Activated CD8-positive, alpha-beta memory T cell treated with anti-CD3 and anti-CD28 coated beads for 4 hours (primary cell): Measurements from ENCODE around the gene DCAF12.
A peak's percentile ranks its signal among the peaks of the same experiment; 100 is the strongest.
"Not testable (repeated sequence)": the region's sequence is repeated elsewhere in the genome, so short reads cannot be mapped to it uniquely, and the experiment has no call there.

Source experiments
- DNase-seq, 2 donors: peaks; one replicate each; pipeline ENCODE4 v3.0.0-alpha.2; 2020; ENCODE audit warnings: low read depth in 2 of 2

Gene DCAF12

DNA sequence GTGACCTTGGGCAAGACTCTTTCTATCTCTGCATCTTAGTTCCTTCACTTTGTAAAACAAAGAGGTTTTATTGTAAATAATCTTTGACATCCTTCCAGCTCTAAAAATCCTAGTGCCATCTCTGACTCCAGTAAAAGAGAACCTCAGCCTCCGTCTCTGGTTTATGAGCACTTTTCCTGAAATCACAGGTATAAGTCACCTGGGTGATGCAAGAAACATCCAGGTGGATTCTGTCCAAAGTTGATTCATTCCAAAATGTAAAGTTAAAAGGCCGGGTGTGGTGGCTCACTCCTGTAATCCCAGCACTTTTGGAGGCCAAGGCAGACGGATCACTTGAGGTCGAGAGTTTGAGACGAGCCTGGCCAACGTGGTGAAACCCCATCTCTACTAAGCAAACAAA lies 56.7 kb downstream of the DCAF12 start:
- no peak for DNase-seq

DNA sequence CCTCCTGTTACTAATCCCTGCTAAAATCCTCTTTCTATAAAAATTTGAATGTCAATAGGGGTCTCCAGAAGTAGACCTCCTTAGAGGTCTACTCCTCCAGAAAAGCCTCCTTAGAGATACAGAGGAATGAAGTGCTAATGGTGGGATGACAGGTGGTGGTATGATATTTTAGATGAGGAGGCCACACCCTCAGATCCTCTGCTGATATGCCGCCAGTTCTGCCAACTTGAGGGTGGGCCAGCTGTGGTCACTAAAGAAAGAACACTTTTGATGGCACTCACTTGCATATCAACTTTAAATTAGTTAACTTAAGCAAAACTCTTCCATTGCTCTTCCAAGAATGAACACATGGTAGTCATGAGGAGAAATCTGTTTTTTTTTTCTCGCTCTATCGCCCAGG lies 61.0 kb downstream of the DCAF12 start:
- DNase-seq = no peak

DNA sequence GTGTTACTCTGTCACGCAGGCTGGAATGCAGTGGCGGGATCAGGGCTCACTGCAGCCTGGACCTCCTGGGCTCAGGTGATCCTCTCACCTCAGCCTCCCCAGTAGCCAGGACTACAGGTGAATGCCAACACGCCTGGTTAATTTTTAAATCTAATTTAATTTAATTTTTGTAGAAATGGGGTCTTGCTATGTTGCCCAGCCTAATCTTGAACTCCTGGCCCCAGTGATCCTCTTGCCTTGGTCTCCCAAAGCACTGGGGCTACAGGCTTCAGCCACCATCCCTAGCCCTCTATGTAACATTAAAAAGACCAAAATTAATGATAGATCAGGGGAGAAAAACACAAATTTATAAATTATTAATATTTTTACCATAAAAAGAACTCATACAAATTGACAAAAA lies 66.5 kb downstream of the DCAF12 start:
- DNase-seq = no peak

DNA sequence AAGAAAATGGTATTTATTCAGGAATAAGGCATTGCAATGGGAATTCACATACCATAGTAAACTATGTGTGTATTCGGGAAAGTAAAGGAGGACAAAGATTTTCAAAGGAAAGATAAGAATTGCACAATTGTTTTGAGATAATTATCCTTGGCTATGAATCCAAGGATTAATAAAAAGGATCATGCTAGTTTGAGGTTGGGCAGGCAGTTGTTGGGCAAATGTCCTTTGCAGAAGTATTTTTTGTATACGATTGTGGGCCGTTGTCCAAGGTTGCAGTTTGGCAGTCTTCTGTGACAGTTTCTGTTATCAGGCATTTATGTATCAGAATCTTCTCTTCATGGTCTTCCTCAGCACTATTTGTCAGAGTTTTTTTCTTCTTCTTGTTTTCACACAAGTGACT lies 67.2 kb downstream of the DCAF12 start:
- no peak for DNase-seq

DNA sequence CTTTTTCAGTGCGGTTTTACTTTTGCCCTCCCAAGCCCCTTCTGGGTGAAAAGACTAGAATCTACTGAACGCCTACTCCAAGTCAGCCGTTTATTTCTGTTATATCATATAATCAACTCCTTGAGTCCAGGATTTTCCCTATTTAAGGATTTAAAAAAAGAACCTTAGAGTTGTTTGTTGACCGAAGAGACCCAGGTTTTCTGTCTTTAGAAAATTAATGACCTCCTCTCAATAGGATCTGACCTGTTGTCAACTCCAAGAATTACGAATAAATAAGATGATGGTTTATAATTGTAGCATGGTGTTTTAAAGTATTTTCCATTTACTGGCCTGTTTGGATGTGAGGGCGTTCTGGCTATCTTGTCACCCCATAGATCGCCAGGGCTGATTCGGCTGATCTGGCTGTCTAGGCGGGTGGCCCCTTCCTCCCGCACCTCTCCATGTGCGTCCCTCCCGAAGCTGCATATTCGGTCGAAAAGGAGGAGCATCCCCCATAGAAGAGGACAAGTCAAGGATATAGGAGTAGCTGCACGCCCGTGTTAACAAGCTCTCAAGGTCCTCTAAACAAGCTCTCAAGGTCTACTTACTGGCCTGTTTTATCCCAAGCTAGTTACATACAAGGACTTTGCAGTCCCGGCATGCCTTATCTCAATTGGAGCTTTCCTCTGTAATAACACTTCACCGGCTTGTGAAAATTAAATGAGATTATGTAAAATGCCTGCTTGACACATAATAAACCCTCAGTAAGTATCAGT lies 76.7 kb downstream of the DCAF12 start:
- no peak for DNase-seq

DNA sequence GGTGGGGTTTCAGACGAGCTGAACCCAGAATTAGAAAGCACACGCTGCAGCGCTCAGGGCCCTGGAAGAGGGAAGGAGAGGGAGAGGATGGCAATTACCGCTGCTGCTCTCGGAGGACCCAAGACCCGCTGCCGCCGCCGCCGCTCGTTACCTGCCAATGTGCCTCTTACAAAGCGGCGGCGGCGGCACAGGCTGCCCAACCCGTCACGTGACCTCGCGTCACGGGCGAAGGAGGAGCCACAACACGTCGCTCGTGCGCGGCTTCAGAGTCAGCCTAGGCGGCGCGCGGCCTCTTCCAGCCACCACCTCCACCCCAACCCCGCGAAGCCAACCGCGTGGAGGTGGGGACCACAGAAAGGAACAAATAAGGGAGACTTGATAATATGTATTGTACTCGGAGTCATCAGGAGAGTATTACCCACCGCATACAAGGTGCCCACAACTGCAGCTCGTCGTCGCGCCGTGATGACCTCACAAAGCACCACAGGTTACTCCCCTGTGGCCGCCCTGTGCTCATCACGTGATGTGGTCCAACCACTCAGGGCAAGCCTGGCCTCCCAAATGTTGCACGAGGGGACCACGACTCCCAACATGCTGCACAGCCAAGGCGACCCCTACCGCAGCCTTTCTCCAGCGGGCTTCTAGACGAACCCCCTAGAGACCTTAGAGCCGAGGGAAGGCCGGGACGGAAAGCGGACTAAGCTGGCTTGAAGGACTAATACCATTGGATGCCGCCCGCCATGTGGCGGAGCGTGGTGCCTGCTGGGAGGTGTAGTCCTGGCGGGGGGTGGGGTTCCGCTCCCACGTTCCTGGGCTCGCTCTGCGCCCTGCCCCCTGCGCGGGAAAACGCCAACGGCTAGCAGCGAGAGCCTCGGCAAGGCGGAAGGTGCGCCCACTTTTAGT lies 77.5 kb downstream of the DCAF12 start, which contains the start of gene UBAP2:
TSS of gene UBAP2 (minus strand) at position 161 of the 903 bp plus-strand sequence. CDS start 31,739 bp downstream, outside the sequence.
- DNase-seq = peak; percentile 94 to 95

DNA sequence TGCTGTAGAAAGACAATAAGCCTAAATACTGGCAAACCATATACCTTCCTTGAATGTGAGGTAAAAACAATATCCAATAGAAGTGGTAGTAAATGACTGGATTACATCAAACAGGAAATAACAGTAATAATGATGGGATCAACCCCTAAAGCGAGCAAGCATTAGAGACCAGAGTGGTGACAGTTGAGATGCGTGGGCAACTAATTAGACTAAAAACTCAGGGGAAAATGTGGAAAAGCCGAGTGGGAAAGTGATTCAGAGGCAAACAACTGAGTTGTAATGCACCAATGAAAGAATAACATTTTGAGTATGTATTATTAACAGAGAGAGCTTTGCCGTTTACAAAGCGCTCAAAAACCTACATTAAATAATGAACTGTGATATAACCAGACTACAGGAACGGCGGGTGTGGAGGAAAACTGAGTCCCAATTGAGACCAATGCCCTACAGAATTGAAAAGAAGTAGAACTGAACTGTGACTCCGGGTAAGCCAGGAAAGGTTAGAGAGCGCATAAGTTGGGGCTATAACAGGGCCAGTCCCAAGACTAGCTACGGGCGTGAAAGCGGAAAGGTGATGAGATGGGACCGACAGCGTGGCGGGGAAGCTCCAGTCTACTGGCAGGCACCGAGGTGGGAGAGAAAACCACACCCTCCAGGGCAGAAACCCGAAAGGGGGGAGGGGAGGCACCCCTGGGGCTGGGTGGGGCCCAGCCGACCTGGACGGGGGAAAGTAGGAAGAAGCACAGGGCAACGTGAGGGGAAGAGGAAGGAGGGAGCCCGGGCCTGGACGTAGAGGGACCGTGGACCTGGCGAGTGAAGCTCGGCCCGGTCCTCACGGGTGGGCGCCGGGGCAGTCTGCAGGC lies 78.4 kb downstream of the DCAF12 start:
- DNase-seq = peak; percentile 24 to 31

DNA sequence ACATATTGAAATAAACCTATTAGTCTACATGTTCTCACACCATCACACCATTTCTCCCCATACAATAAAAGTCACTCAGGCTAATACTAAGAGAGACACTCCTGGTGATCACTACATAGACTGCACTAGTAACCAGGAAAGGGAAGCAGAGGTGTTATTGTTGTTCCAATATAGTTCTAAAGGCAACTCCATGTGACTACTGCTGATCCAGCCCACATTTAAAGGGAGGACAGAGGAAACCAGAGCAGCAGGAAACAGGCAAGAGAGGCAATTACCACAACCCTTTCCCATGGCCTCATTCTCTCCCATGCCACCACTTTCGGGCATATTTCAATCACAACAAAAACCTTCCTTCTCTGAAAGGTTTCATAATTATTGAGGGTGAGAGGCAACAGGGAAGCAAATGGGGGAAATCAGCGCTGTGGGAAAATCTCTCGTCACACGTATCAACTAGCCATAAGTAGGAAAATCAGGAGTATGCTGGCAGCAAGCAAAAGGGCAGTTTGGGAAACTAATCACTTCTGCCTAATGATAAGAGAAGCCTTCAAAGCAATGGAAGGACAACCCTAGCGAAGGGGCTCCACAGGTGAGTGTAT lies 79.6 kb downstream of the DCAF12 start:
- DNase-seq = no peak

DNA sequence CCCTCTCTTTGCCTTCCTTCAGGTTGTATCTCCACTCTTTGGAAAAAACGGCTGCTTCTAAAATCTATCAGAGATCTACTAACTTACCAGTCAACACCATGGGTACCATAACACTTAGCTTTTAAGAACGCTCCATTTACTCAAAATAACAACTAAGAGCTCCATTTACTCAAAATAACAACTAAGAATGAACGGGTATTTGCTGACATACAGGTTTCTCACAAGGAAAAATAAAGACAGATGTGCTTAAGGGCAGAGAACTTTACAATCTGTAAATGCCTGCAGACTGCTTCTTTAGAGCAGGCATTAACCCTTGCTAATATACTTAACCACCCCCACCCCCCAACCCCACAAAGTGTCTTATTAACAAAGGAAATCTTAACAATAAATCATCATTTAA lies 80.6 kb downstream of the DCAF12 start:
- no peak for DNase-seq

DNA sequence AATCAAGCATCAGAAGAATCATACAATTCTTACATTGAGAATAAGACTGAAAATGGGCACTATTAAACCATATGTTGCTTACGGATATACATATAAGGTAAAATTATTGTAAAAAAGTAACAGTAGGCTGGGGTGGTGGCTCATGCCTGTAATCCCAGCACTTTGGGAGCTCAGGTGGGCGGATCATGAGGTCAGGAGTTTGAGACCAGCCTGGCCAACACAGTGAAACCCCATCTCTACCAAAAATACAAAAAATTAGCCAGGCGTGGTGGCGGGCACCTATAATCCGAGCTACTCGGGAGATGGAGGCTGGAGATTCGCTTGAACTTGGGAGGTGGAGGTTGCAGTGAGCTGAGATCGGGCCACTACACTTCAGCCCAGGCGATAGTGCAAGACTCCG lies 84.4 kb downstream of the DCAF12 start:
- not testable (repeated sequence) for DNase-seq

DNA sequence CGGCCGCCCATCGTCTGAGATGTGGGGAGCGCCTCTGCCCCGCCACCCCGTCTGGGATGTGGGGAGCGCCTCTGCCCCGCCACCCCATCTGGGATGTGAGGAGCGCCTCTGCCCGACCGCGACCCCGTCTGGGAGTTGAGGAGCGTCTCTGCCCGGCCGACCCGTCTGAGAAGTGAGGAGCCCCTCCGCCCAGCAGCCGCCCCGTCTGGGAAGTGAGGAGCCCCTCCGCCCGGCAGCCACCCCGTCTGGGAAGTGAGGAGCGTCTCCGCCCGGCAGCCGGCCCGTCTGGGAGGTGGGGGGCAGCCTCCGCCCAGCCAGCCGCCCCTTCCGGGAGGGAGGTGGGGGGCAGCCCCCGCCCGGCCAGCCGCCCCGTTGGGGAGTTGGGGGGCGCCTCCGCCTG lies 87.6 kb downstream of the DCAF12 start:
- not testable (repeated sequence) for DNase-seq

DNA sequence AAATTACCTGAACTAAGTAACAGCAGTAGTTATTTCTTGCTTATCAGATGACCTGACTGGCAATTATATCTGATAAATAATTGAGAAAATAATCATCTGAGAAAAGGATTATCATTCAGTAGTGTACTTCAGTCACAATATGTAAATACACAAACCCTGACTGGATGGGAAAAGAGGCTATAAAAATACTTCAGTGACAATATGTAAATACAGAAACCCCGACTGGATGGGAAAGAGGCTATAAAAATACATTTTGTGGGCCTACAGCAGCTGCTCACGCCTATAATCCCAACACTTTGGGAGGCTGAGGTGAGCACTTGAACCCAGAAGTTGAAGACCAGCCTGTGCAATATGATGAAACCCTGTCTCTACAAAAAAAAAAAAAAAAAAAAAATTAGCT lies 88.9 kb downstream of the DCAF12 start:
- no peak for DNase-seq

DNA sequence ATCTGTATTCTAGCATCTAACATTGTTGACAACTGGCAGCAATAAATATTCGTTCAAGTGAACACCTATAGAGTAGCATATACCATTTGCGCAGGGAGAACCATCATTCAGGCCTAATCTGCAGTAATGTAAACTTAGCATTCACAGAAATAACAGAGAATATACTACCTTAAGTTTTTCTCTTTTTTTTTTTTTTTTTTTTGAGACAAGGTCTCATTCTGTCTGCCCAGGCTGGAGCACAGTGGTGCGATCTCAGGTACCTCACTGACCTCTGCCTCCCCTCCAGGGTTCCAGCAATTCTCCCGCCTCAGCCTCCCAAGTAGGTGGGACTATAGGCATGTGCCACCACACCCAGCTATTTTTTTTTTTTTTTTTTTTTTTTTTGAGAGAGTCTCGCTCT lies 89.9 kb downstream of the DCAF12 start:
- no peak for DNase-seq
